B cell (primary cell): ENCODE measurements around the gene KCNJ16. TPM values are rescaled to one million over a fixed set of nuclear protein-coding genes. Genes with fewer than 3 reads are reported as not detected.

Experiments
- ATAC-seq: fragments of 200-7000 bp; cut with Tn5 transposase; one replicate; pipeline ENCODE4 v1.10.0; 2021; ENCODE audit warnings: low read depth, mild to moderate bottlenecking, moderate number of reproducible peaks, moderate library complexity
- CTCF ChIA-PET: fragments of 350-600 bp; sonication (Branson Sonifier 250); formaldehyde crosslinking; loops from one replicate; lab custom pipeline; 2021; ENCODE audit warnings: antibody characterized with exemption, inconsistent platforms; lab: Charles Lee
- POLR2A ChIA-PET: fragments of 350-600 bp; sonication (Branson Sonifier 250); formaldehyde crosslinking; loops from one replicate; lab custom pipeline; 2021; ENCODE audit warnings: antibody characterized with exemption; lab: Charles Lee
- DNase-seq: peaks from one replicate; pipeline ENCODE4 v3.0.0; 2013
- H2AFZ ChIP-seq: 2 replicates; pipeline ENCODE4 v1.6.1; 2012; ENCODE audit warnings: mild to moderate bottlenecking, low read depth, low read length; ENCODE audit not compliant: insufficient read depth, poor library complexity, severe bottlenecking
- H3K27ac ChIP-seq, 2 donors: 1 replicate in 1 of 2; 2 replicates in 1 of 2; pipeline ENCODE4 v1.5.1; 2012 to 2013; ENCODE audit warnings: low read length in 2 of 2, mild to moderate bottlenecking in 2 of 2, moderate library complexity in 1 of 2
- H3K27me3 ChIP-seq, 4 experiments: fragments of 200-600 bp in 1 of 4; sonication (generic) in 1 of 4; replicated peaks in 1 of 4; 1 replicate in 2 of 4; 2 replicates in 2 of 4; pipeline versions ENCODE4 v1.6.1 to v1.7.0; 2013 to 2016; ENCODE audit warnings: low read length in 3 of 4, mild to moderate bottlenecking in 2 of 4, mixed read lengths in 1 of 4, moderate library complexity in 1 of 4; ENCODE audit not compliant: insufficient read depth in 4 of 4, control insufficient read depth in 3 of 4; ENCODE audit errors: control extremely low read depth in 1 of 4
- H3K36me3 ChIP-seq, 2 experiments: replicated peaks in 1 of 2; 1 replicate in 1 of 2; 2 replicates in 1 of 2; pipeline versions ENCODE4 v1.6.1 to v1.7.1; 2013; ENCODE audit warnings: low read length in 1 of 2; ENCODE audit not compliant: insufficient read depth in 2 of 2, control insufficient read depth in 1 of 2; ENCODE audit errors: control extremely low read depth in 1 of 2, extremely low read depth in 1 of 2
- H3K4me1 ChIP-seq, 2 donors: fragments of 200-600 bp in 1 of 2; sonication (generic) in 1 of 2; 1 replicate in 1 of 2; 2 replicates in 1 of 2; pipeline versions ENCODE4 v1.5.1 to v1.6.1; 2013 to 2017; ENCODE audit warnings: low read length in 2 of 2; ENCODE audit not compliant: control insufficient read depth in 2 of 2, insufficient read depth in 2 of 2
- H3K4me2 ChIP-seq: replicated peaks from 2 replicates; pipeline ENCODE3; 2012; ENCODE audit warnings: mild to moderate bottlenecking, low read depth, low read length; ENCODE audit not compliant: poor library complexity, severe bottlenecking
- H3K4me3 ChIP-seq, 5 experiments: fragments of 200-600 bp in 1 of 5; sonication (generic) in 1 of 5; 1 replicate in 3 of 5; 2 replicates in 2 of 5; pipeline versions ENCODE4 v1.5.1 to v1.7.0; 2011 to 2016; ENCODE audit warnings: low read length in 4 of 5, mild to moderate bottlenecking in 4 of 5, low read depth in 2 of 5, control low read depth in 1 of 5, moderate library complexity in 1 of 5; ENCODE audit not compliant: insufficient read depth in 1 of 5; ENCODE audit errors: control extremely low read depth in 1 of 5, extremely low read depth in 1 of 5
- H3K79me2 ChIP-seq: fragments of 200-600 bp; sonication (generic); one replicate; pipeline ENCODE4 v1.6.0; 2016; ENCODE audit warnings: low read length; ENCODE audit not compliant: control insufficient read depth, insufficient read depth
- H3K9ac ChIP-seq: fragments of 200-600 bp; sonication (generic); 2 replicates; pipeline ENCODE4 v1.6.1; 2017; ENCODE audit warnings: mild to moderate bottlenecking, low read length, moderate library complexity
- H3K9me3 ChIP-seq, 3 donors: one replicate each; pipeline versions ENCODE4 v1.6.1 to v1.7.1; 2013; ENCODE audit warnings: low read length in 2 of 3; ENCODE audit not compliant: control insufficient read depth in 2 of 3, insufficient read depth in 1 of 3; ENCODE audit errors: control extremely low read depth in 1 of 3
- H4K20me1 ChIP-seq: 2 replicates; pipeline ENCODE4 v1.6.0; 2012; ENCODE audit warnings: mild to moderate bottlenecking, low read length; ENCODE audit not compliant: insufficient read depth, control insufficient read depth, poor library complexity, severe bottlenecking
- H3K27ac Mint-ChIP-seq: one replicate; pipeline ENCODE4 v1.8.0; 2021; ENCODE audit warnings: mixed read lengths
- H3K27me3 Mint-ChIP-seq: one replicate; pipeline ENCODE4 v1.8.0; 2021; ENCODE audit warnings: mixed read lengths
- H3K4me1 Mint-ChIP-seq: one replicate; pipeline ENCODE4 v1.8.0; 2021; ENCODE audit warnings: mixed read lengths
- H3K4me3 Mint-ChIP-seq: one replicate; pipeline ENCODE4 v1.8.0; 2021; ENCODE audit warnings: mixed read lengths
- H3K9me3 Mint-ChIP-seq: one replicate; pipeline ENCODE4 v1.8.0; 2022; ENCODE audit warnings: mixed read lengths; ENCODE audit not compliant: insufficient read depth
- CTCF ChIP-seq: fragments of 200-600 bp; IDR thresholded peaks from one replicate; pipeline ENCODE4 v1.8.0; 2022; ENCODE audit warnings: antibody characterized with exemption, mild to moderate bottlenecking
- EZH2 ChIP-seq: IDR thresholded peaks from 2 replicates; pipeline ENCODE4 v1.6.1; 2012; ENCODE audit warnings: borderline replicate concordance, low read depth, mild to moderate bottlenecking, moderate library complexity, low read length; ENCODE audit not compliant: insufficient read depth, poor library complexity, severe bottlenecking
- WGBS: methylation state at CpG from one replicate; pipeline ENCODE4 v1.1.5; 2013; ENCODE audit warnings: missing lambda C conversion rate; ENCODE audit not compliant: insufficient coverage; 5-methylcytosine and 5-hydroxymethylcytosine counted together
- intact Hi-C: fragments of 100-400 bp; cut with micrococcal nuclease; formaldehyde crosslinking; loops from one replicate; pipeline ENCODE4 v1.10.0; 2022
- polyA plus RNA-seq: library from polyadenylated mRNA; depleted of rRNA; stranded (reverse); fragments of >200 nt; gene quantifications from 2 replicates; pipeline ENCODE4 v1.2.3, GENCODE V29; 2012
- total RNA-seq, 2 donors: library from RNA; stranded (reverse); fragments of 120-200 nt in 1 of 2; gene quantifications; 1 replicate in 1 of 2; 2 replicates in 1 of 2; pipeline versions ENCODE4 v1.2.3 to v1.2.4, GENCODE V29; 2013 to 2022

Gene KCNJ16
- total and polyA plus RNA-seq, 2 donors (not counting 1 experiment from before 2014, with no cell fraction given) = not detected

DNA sequence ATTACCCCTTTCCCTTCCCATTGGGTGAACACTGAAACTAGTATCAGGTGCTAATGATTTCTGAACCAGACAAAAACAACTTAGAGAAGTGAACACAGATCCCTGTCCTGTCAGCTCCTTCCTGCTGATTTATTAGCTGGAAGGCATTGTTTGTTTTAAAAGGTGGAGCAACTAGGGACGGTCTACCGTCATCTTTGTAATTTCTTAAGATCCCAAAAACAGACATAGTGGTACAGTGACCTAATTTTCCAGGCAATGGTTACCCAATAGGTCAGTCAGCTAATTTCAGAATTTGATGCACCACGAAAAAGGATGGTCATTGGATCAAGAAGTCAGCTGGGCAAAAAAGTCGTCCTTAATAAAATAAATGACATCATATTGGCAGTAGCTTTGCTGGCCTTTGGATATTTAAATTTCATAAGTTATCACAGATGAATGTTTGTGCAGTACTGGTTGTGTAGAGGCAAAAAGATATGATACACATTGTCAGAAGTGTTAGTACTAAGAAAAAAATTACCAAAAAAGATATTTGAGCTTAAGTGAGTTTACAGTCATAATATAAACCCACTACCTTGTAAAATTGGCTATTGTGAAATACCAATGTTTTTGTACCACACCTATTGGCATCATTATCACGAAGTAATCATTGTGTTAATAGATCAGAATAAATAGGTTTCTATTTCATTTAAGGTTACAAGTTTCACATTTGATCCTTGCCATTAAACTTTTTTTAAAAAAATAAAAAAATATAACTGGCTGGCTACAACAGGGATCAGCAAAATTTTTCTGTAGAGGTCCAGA, 27.2 kb upstream of the KCNJ16 start:
- Histone ChIP-seq H3K9me3 (no peaks in the 10 kb centered on the region), H3K4me2 (no peak overlapping the region), H3K36me3 (no peaks in the 10 kb centered on the region), H3K27me3 (no peaks in the 10 kb centered on the region), H3K4me1 (no peaks in the 10 kb centered on the region), H3K9ac (no peak overlapping the region), H3K79me2 (no peaks in the 10 kb centered on the region), H4K20me1 (no peaks in the 10 kb centered on the region), H3K27ac (no peak overlapping the region), H2AFZ (no peak overlapping the region), H3K4me3 (no peak overlapping the region)
- Mint-ChIP-seq H3K4me3 (no peak overlapping the region), H3K27me3 (no peaks in the 10 kb centered on the region), H3K9me3 (no peaks in the 10 kb centered on the region), H3K27ac (no peak overlapping the region), H3K4me1 (no peaks in the 10 kb centered on the region)
- TF ChIP-seq EZH2 (no peak), CTCF (no peak)
- DNase-seq = no peak
- ATAC-seq = no peak
- ChIA-PET CTCF (no interaction called here), POLR2A (no interaction called here)
- WGBS = no CpG with 5 or more reads among the region's 5 CpGs
- intact Hi-C loops = no loop called here

DNA sequence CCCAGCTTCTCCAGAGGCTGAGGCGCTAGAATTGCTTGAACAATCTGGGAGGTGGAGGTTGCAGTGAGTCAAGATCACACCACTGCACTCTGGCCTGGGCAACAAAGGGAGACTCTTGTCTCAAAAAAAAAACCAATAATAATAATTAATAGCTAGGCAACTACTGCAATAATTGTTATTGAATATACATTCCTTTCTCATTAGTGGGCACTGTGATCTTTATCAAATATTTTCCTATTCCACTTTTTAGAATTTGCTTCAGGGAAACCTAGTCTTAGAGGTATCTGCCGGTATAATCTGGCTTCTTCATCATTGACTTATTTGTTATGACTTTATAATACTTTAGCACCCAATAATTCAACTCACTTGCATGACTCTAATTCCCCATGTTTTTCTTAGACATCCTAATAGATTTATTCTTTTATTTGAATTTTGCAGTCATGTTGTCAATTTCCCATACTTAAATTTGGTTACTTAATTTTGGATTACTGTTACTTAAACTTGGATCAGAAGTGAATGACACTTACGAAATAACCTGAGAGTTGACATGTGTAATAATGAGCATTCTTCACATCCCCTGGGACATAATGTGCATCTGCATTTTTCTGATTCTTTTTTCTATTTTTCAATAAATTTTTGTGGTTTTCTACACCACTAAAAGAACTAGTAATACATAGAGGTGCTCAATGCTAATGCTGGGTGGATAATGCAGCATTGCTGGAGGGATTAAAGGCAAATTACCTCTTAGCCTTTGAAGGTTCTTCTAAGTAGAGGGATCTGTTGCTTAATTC, 25.0 kb upstream of the KCNJ16 start:
- Histone ChIP-seq H3K4me2 (no peak overlapping the region), H2AFZ (no peak overlapping the region), H3K36me3 (no peaks in the 10 kb centered on the region), H3K9me3 (no peaks in the 10 kb centered on the region), H3K27me3 (no peaks in the 10 kb centered on the region), H4K20me1 (no peaks in the 10 kb centered on the region), H3K79me2 (no peaks in the 10 kb centered on the region), H3K9ac (no peak overlapping the region), H3K4me1 (no peaks in the 10 kb centered on the region), H3K4me3 (no peak overlapping the region), H3K27ac (no peak overlapping the region)
- intact Hi-C loops = no loop called here
- WGBS = no CpG with 5 or more reads among the region's 3 CpGs
- DNase-seq = no peak
- Mint-ChIP-seq H3K27me3 (no peaks in the 10 kb centered on the region), H3K4me3 (no peak overlapping the region), H3K27ac (no peak overlapping the region), H3K4me1 (no peaks in the 10 kb centered on the region), H3K9me3 (no peaks in the 10 kb centered on the region)
- CTCF ChIA-PET = no interaction called here
- TF ChIP-seq CTCF = no peak
- TF ChIP-seq EZH2 = no peak
- POLR2A ChIA-PET = no interaction called here
- no peak for ATAC-seq
